GM21515 (cell line): ENCODE measurements around the gene KRT10.
"Not testable (repeated sequence)": the region's sequence is repeated elsewhere in the genome, so short reads cannot be mapped to it uniquely, and the experiment has no call there.

ENCODE experiments used
- ATAC-seq: cut with Tn5 transposase; IDR thresholded peaks from one replicate; pipeline ENCODE4 v1.9.1; 2021; ENCODE audit not compliant: unreplicated experiment

The KRT10 gene

DNA sequence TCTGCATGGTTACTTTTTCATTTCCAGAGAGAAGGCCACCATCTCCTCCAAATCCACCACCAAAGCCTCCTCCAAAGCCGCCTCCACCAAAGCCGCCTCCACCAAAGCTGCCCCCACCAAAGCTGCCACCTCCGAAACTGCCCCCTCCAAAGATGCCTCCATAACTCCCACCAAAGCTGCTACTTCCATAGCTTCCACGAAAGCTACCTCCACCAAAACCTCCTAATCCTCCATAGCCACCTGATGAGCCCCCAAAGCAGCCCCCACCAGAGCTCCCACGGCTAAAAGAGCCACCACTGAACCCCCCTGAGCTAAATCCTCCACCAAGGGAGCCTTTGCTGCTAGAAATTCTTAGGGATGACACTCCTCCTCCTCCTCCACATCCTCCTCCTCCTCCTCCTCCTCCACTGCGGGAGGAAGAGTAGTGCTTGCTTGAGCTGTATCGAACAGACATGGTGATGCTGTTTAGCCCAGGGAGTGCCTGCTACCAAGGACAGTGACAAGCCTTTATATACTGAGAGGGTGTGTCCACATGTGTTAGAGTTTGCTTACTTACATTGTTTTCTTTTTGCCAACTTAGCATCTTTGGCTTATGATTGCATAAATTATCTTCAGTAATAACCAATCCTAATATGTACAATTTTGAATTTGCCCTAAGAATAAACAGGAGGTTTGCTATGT, at the start of gene KRT10:
Gene KRT10, minus strand, starts transcription at position 483 of the 681 bp plus-strand sequence. Its CDS starts 29 bp downstream, at position 454.
- no peak for ATAC-seq

DNA sequence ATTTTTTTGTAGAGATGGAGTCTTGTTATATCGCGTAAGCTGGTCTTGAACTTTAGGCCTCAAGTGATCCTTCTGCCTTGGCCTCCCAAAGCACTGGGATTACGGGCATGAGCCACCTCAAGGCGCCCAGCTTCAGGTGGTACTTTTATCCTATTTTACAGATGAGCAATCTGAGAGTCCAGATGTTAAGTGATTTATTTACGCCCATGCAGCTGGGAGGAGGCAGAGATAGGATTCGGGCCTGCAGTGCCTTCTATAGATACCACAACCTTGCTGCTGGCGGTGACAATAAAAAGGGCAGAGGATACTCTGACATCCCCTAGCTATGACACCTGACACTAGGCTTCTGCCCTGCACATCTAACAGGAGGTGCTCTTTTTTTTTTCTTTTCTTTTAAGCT, 48.9 kb upstream of the KRT10 start:
- ATAC-seq = no peak

DNA sequence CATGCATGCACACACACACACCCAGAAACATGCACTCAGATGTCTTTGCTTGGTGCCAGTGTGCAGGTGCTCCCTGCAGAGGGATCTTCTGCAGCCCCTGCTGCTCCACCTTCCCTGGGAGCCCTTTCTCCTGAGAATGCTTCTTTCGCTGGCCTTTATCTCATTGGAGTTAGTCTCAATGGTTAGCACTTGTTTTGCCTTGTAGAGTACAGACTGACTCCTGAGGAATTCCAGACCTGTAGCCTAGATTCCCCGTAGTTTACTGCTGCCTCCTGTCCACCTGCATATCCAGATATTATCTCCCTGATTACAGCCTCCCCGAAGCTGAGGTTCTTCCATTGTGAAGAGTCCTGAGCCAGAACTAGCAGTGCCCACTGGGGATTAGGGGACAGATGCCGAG, 47.7 kb upstream of the KRT10 start:
- ATAC-seq = no peak

DNA sequence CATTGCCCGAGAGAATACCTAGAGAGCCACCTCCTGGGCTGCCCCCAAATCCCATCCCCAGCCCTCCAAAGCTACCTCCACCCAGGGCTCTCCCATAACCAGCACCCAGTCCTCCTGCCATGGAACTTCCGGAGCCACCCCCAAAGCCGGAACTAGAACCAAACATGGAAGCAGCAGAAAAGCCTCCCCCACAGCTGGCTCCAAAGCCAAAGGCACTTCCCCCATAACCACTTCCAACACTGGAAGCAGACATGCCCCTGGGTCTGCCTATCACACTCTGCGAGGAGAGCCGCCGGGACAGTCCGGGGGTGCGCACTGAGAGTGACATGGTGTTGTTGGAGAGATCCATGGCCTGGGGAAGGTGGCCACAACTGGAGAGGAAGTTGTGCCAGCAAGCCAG, 44.4 kb upstream of the KRT10 start, which contains the start of gene KRT12:
Gene KRT12, minus strand, starts transcription at position 386 of the 400 bp plus-strand sequence. Its CDS starts 37 bp downstream, at position 349.
- no peak for ATAC-seq

DNA sequence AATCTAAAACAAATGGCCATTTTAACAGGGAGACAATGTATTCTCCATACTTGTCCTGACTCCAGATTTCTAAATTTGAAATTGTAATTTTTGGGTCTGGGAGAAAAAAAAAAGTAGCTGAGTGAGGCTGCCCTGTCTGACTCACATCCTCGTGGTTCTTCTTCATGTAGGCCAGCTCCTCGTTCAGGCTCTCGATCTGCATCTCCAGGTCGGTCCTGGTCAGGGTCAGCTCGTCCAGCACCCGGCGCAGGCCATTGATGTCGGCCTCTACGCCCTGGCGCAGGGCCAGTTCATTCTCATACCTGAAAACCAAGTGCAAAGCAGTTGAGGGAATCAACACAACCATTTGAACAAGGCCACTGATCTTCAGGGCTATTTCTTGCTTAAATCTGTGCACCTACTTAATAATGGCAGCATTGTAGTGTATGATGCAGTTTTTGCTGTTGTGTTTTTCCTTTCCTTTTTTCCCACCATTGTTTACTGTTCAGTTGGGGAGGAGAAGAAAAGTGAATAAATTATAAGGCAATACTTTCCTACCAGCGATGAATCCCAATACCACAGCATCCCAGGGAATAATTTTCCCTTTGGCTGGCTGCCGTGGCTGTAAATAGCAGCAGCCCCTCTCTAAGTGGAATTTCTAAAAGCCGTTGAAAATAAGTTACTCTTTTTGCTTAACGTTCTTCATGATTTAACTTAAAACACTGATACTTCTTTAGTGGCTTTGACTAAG, 42.4 kb upstream of the KRT10 start:
- ATAC-seq = no peak

DNA sequence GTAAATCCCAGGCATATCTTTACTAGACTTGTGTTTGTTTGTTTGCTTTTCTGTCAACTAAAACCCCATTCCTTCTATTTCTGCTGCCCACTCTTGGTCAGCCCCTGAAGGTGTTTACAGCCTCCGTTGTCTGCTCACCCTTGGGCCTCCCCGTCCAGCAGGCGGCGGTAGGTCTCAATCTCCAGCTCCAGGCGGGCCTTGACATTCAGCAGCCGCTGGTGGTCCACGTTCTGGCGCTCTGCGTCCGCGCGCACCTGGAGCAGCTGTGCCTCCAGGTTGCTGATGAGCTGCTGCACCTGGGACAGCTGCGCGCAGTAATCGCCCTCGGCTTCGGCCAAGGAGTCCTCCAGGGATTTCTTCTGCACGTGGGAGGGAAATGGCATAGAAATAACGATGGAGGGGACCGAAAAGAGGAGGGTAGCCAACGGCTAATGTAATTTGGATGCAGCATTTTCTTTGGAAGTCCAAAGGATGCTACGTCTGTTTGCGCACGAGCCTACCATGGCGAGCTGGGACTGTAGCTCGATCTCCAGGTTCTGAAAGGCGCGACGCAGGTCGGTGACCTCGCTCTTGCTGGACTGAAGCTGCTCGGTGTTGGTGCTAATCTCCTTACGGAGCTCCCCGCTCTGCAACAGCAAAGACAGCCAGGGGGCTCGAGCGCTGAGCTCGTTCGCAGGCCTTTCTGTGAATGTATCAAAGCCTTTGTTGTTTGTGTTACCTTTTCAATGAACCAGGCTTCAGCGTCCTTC, 40.7 kb upstream of the KRT10 start:
- no peak for ATAC-seq

DNA sequence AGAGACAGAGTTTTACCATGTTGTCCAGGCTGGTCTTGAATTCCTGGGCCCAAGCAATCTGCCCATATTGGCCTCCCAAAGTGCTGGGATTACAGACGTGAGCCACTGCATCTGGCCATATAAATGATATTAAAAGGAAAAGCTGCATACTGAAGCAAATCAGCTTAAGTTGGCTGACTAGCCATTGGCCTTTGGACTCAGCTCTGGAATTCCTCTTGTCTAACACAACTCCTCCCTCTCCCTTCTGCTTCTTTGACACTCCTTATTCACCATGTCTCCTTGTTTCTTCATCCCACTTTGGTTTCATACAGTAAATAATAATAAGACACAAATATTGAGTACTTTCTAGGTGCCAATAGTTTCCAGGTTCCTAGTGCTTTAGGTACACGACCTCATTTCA, 37.1 kb upstream of the KRT10 start:
- ATAC-seq = no peak

DNA sequence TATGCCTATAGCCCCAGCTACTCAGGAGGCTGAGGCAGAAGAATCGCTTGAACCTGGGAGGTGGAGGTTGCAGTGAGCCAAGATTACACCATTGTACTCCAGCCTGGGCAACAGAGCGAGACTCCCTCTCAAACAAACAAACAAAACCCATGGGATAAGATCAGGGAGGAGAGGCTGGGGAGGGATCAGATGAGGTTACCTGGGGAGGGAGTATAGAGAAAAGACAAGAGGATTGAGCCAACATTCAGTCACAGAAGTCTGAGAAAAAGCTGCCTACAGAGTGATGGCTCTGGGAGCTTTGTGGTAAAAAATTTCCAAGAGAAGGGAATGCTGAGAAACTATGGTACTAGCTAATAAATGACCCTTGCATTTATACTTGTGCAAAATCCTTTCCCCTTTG, 36.3 kb upstream of the KRT10 start:
- ATAC-seq = not testable (repeated sequence)

DNA sequence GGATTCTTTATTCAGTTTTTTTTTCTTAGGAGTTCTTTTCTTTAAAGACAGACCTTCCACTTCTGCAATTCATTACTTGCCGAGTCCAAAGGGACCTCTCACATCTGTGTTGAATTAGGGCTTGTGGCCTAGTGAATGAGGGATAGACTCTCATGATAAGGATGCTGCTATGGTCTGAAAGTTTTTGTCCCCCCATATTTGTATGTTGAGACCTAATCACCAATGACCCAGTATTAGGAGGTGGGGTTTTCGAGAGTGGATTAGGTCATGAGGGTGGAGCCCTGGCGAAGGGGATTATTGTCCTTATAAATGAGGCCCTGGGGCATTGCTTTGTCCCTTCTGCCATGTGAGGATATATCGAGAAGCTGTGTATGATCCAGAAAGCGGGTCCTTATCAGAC, 35.1 kb upstream of the KRT10 start:
- ATAC-seq = no peak

DNA sequence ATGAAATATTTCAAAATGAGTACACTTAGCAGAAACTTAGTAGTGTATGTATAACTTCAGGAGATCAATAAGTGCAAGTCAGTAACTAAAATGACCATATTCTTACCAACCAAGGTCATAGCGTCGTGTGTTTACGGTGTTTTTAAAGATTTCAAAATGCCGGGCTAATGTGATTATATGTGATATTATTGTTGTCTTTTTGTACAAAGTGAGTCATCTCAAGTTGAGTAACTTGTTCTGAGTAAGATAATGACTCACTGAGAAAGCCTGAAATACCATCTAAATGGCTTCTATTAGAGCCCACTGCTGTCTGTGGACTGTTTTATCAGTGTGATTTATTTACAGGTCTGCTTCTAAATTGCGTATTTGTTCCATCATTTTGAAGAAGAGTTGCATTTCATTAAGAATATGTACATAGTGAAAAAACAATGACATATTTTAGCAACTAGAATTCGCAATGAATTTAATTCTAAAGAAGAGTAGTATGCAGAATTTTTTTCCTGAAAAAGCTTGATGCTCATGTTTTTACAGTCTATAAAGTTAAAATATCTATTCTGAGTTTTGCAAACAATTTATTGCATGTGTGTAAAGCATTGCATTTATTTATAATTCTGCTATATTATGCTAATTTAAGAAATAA, 31.9 kb upstream of the KRT10 start:
- ATAC-seq = no peak

DNA sequence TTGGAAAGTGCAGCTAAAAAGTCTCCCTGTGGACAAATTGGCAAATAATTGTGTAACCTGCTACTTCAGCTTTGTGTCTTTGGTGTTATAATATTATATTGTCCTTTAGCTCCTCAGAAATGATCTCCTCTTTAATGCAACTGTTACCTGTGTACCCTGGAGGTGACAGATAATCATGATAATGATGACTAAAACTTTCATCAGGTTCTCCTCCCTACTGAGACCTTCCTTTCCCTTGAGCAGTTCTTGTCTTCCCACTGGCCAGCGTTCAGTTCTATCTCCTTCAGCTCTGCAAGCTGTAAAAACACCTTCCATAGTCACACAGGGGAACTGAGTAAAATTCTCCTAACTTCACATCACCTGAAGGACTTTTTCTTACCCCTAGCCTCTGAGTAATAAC, 29.9 kb upstream of the KRT10 start:
- ATAC-seq = no peak

DNA sequence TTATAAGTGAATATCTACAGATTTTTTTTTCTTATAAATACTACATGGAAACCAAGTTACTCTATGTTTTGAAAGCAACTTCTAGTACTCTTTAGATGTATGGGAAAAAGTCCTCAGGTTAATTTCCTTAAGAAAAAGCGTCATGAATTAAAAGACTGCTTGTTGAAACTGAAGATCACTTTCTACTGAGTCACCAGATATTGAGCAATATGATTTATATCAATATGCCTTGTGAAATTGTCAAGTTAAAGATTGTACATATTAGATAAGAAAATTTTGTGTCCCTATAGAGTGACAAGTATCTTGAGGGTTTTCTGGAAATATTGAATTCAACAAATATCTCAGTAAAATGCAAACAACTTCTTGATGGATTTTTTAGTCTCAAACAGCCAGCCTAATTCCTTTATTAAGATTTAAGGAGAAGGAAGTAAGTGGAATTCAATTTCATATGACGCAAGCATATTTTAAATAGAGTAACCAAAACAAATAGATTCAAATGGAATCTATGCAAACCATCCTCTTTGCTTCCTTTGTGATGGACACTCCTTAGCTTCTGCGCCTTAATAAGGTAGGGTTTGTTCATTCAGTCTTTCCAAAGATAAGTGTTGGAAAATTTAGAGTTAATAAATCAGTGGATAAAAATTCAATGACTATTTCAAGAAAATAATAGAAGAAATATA, 28.0 kb upstream of the KRT10 start:
- ATAC-seq = no peak

DNA sequence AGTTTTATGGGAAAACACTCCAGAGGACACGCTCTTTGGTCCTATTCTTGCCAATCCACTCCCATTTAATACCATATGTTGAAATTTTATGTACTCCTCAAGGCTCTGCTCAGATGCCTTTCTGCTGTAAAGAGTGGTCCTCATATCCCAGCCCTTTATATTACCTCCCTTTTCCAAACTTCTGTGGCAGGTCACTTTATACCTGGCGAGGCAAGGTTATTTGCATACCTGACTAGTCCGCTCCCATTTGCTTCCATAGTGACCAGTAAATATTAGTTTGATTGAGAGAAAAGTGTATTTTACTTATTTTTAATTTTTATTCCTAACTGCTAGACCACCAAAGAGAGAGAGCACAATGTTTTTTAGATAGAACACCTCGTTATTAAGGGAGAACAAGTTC, 27.3 kb upstream of the KRT10 start:
- ATAC-seq = no peak

DNA sequence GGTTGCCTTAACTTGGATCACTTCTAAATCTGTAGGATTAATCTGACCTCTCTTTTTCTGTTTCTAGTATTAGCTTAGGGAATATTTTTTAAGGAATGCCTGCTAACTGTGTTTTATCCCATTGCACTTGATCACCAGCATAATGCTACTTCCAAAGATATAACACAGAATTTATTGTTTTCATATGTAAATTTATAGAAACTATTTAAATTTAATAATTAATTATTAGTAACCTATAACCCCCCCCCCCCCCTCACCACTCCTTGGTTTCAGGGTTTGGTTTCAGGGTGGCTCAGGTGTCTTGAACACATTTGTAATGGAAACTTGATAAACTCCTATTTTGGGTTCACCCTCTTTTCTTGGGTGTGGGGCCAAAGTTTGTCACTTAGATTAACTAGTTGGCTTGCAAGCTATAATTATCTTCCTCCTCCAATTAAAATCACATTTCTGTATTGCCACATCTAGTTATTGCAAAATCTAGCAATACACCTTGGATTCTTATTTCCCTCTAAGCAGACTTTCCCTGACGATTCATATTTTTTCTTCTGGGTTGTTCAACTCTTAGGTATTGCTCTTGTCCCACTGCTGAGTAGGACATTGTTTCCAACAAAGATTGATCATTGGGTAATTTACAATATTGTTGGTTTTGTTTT, 26.3 kb upstream of the KRT10 start:
- no peak for ATAC-seq

DNA sequence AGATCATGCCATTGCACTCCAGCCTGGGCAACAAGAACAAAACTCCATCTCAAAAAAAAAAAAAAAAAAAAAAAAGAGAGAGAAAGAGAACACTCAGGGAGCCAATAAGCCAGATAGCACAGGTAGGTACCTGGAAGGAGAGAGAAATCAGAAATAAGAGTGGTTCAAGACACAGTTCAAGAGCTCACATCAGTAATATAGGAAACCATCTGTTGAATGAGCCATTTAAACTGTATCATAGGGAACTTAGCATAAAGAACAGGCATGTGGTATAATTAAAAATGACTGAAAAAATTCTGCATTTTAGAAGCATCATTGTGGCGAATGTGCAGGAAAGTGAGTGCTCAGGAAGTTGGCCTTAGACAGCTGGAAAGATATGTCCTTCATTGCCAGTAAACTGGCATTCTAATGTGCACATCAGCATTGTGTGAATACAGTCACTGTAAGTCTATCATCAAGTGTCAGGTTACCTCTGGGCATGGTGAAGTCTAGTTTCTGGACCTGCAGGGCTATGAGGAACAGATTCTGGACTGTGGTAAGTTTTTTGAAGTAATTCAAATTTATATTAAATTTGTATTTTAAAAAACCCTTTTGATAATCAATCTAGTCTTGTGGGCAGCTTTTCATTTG, 24.2 kb upstream of the KRT10 start:
- ATAC-seq = no peak

DNA sequence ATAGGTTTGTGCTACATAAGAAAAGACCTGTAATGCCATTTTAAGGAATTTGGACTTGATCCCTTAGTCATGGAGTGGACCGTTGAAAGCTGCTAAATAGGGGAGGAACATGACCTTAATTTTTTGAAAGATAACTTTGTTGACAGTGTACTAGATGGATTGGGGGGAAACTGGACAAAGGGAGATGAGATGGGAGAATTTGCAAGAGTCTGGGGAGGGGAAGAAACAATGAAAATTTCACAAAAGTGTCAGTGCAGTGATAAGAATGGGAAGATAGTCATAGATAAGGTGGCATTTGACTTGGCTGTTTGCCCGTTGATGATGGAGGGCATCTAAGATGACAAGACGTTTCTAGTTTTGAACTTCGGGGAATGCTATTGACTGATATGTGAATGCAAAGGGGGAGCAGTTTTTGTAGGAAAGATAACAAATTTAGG, 22.3 kb upstream of the KRT10 start:
- no peak for ATAC-seq

DNA sequence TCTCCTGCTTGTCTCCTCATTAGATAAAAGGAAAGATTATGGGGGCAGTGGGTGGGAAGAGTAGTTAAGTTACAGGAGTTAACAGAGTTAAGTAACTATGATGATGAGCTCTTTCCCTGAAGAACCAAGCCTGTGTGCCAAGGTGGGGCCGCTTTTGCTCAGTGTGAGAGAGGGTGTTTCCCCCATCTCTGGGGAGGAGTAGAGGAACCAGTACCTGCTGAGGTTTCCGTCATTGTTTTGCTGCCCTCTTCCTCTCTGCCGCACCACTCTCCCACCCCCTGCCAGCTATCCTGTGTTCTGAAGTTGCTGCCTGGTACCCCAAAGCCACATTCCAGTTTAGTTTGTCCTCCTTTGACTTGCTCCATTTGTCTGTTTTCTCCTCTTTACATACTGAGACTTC, 20.8 kb upstream of the KRT10 start:
- ATAC-seq = no peak

DNA sequence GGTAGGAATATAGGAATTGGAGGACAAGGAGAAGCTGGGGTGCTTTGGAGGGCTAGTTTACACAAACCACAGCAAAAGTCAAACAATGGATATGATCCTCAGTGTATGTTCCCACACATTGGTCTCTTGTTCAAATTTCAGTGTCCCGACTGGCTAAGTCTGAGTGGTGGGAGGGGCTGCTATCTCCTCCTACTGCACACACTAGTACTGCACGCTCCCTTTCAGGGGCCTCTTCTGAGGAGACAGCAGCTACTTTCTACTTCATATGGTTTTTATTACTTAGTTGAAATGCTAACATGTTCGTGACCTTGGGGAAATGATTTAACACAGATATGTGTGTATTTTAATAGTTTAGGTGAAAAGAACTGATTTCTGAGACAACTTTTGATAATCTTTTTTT, 18.8 kb upstream of the KRT10 start:
- no peak for ATAC-seq

DNA sequence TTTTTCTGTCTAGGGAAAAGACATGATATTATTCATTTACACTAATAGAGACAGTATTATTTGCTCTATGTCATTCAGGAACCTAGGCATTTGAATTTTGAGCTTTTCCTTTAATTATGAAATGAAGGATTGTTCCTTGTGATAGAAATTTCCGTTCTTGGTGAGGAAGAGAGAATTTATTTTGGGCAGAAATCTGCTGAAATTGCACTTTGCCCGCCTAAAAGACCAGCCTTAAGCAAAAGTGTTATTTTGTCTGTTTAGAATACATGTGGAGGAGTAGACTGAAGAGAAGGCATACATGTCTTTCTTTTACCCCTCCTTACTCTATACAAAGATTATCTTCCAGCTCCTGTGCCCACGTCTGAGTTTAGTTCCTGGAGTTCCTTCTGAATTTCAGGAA, 16.8 kb upstream of the KRT10 start:
- no peak for ATAC-seq

DNA sequence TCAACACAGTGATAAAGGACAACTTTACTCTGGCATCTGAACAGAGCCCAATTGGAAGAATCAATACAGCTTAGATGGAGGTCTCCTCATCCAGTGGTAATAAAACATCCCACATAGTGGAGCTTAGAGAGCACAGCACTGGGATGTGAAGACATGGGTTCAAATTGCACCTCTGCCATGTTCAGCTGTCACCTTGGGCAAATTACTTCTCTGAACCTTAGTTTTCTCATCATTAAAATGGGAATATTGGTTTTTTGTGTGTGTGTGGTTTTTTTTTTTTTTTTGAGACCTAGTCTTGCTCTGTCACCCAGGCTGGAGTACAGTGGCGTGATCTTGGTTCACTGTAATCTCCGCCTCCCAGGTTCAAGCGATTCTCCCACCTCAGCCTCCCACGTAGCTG, 13.6 kb upstream of the KRT10 start:
- ATAC-seq = no peak
